ENCODE results near the gene CAMK1D.
"Not testable (repeated sequence)": the region's sequence is repeated elsewhere in the genome, so short reads cannot be mapped to it uniquely, and the experiment has no call there.

CAMK1D gene

DNA sequence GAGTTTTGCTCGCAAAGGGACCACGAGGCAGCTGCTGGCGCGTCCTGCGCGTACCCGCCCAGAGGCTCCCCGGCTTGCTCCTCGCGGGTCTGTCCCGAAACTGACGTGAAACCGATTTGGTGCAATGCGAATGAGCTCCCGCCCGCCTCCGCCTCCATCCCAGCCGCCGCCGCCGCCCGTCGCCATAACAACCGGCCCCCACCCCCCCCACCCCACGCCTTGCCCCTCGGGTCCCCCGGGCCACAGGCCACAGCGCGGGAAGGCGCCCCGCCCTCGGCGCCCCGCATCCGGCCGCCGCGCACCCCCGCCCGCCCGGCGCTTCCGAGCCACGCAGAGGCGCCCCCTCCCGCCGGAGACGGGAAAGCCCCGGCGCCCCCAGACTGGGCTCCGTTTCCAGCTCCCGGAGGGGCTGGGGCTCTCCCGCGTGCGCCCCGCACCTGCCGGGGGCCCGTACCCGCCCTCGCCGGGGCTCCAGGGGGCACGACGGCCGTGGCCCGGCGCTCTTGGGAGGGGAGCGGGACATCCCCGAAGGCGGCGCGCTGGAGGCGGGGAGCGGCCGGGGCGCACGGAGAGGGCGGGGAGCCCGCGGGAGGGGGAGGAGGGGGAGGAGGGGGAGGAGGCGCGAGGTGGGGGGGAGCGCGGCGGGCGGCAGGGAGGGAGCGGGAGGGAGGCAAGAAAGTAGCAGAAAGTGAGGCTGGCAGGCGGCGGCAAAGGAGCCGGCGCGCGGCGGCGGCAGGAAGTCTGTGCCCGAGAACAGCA is at the start of gene CAMK1D:
Gene CAMK1D, plus strand, starts transcription at position 678 of the 759 bp plus-strand sequence.
- peak; percentile 66 to 83 for DNase-seq (ENCODE audit: low read depth in 2 of 2)

DNA sequence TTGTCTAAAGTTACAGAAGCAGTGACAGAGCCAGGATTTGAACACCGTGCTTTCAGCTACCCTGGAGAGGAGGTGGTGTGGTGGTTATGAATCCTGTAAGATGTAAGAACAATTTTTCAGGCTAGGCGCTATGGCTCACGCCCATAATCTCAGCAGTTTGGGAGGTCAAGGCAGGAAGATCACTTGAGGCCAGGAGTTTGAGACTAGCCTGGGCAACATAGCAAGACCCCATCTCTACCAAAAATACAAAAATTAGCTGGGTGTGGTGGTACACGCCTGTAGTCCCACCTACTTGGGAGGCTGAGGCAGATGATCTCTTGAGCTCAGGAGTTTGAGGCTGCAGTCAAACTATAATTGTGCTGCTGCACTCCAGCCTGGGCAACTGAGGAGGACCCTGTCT is 48.3 kb upstream of the CAMK1D start:
- not testable (repeated sequence) for DNase-seq (ENCODE audit: low read depth in 2 of 2)

DNA sequence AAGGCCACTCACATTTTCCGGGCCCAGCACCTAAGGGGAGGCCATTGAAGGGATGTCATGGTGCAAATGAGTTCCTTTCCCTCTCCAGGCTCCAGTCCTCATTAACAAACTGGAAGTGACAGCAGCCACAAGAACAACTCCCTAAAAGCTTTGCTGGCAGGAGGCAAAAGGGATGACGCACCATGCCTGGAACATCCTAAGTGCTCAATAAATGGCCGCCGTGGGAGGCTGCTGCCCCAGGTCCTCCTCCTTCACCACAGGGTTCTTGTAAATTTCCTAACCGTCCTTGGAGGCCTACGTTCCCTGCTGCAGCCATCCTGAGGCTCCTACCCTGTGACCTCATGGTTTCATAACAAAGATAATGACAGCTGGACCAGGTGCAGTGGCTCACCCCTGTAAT is 41.3 kb upstream of the CAMK1D start:
- DNase-seq (ENCODE audit: low read depth in 2 of 2) = no peak

DNA sequence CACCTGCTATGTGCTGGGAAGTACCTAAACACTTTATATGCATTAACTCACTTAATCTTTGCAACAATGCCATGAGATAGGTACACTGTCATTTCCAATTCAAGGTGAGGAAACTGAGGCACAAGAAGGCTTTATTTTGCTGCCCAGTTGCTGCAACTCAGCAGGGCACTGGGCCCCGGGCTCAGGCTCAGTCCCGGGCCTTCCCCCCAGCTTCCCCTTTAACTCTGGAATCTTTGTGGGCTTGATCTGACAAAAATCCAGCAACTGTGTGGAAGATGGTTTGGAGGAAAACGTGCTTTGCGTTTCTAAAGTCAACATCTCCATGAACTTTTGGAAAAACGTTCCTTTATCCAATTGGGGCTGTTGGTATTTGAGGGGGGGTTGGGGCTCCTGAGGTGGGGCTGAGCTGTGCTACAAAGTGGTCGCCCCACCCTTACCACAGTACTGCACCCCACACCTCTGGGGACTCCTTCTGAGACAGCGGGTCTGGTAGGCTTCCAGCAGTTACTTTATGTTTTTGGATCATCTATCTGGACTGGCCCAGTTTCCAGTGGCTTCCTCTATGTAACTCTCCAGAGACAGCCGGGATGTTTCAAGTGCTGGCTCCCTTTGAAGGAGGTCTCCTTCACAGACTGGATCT is 40.5 kb upstream of the CAMK1D start:
- no peak for DNase-seq (ENCODE audit: low read depth in 2 of 2)

DNA sequence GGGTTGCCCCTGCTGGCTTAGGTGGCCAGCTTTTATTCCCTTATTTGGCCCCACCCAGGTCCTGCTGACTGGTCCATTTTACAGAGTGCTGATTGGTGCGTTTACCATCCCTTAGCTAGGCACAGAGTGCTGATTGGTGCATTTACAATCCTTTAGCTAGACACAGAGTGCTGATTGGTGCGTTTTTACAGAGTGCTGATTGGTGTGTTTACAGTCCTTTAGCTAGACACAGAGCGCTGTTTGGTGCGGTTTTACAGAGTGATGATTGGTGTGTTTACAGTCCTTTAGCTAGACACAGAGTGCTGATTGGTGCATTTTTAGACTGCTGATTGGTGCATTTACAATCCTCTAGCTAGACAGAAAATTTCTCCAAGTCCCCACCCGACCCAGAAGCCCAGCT is 39.6 kb upstream of the CAMK1D start:
- DNase-seq (ENCODE audit: low read depth in 2 of 2) = not testable (repeated sequence)

DNA sequence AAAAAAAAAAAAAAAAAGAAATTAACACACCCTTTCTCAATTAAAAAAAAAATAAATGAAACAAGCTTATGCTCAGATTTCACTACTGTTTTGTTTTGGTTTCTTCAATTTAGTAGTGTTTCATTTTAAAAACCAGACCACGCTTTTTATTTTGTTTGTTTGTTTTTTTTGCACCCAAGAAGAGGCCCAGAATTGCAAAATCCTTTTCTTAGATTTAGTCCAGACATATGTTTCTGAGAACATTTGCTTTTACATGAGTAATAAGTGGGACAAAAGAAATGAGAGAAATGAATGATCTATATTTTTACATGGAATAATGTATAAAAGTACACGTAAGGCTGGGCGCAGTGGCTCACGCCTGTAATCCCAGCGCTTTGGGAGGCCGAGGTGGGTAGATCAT is 34.5 kb upstream of the CAMK1D start:
- DNase-seq (ENCODE audit: low read depth in 2 of 2) = no peak

DNA sequence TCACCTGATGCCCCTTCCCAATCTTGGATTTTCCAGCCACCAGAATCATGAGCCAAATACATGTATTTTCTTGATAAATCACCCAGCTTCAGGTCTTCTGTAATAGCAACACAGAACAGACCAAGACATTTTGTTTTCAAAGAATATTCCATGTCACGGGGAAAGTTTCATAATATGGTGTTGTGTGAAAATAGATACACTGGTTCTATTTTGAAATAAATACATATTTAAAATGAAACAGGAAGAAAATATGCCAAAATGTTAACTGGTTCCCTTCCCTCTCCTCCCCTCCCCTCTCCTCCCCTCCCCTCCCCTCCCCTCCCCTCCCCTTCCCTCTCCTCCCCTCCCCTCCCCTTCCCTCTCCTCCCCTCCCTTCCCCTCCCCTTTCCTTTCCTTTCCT is 30.3 kb upstream of the CAMK1D start:
- no peak for DNase-seq (ENCODE audit: low read depth in 2 of 2)

DNA sequence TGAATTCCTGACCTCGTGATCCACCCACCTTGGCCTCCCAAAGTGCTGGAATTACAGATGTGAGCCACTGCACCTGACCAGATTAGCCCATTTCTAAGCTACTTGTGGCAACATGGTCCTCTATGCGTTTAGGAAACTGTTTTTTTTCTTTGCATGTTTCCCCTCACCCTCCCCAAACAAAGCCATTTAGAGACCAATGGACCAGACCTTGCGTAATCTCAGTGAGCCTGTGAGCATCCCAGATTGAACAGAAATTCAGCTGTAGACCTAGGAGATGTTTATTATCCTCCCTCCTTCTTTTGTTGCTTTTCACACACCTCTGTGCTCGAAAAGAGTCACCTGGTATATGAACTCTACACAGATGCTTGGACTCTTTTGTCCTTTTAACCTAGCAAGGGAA is 28.5 kb upstream of the CAMK1D start:
- DNase-seq (ENCODE audit: low read depth in 2 of 2) = no peak

DNA sequence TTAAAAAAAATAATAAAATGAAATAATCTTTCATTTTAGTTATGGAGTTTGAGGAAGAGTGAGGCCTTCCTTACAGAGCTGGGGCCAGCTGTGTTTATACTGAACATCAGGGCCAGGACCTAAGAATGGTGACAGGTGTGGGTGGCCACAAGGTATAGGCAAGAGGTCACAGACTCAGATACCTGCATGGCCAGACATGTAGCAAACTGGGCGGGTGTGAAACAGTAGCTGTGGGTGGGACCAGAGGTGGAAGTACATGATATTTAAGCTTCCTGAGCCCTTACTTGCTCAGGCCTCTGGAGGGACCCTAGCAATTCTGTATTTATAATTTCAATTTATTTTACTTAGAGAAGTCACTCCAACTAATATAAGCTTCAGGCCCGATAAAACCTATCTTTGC is 27.7 kb upstream of the CAMK1D start:
- no peak for DNase-seq (ENCODE audit: low read depth in 2 of 2)

DNA sequence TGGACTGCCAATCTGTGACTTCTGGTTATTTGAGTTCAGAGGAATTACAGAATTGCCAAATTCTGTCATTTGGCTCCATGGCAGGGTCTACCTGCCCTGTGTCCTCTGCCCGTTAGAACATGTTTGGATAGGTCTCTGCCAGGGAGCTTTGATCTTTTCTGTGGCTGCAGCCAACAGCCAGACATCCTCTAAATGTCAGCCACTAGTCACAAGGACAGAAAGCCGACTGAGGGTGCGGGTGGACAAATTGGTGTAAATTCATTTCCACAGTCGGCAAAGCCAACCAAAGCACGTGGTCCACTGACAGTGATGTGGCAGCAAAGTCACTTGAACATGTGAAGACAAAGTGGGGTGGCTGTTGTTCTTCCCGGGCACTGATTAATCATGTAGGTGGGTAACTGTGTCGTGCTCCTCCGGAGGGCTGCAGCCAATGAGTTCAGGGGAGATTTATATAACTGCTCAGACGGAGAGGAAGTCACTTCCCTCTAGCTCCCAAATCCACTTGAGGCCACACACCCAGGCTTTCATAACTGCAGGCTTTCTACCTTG is 26.7 kb upstream of the CAMK1D start:
- no peak for DNase-seq (ENCODE audit: low read depth in 2 of 2)

DNA sequence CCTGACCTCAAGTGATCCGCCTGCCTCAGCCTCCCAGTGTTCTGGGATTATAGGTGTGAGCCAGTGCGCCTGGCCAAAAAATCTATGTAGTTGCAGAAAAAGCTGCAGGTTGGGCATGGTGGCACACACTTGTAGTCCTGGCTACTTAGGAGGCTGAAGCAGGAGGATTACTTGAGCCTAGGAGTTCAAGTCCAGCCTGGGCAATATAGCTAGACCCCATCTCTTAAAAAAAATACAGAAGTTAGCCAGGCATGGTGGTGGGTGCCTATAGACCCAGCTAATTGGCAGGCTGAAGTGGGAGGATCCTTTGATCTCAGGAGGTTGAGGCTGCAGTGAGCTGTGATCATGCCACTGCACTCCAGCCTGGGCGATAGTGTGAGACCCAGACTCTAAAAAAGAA is 24.8 kb upstream of the CAMK1D start:
- no peak for DNase-seq (ENCODE audit: low read depth in 2 of 2)

DNA sequence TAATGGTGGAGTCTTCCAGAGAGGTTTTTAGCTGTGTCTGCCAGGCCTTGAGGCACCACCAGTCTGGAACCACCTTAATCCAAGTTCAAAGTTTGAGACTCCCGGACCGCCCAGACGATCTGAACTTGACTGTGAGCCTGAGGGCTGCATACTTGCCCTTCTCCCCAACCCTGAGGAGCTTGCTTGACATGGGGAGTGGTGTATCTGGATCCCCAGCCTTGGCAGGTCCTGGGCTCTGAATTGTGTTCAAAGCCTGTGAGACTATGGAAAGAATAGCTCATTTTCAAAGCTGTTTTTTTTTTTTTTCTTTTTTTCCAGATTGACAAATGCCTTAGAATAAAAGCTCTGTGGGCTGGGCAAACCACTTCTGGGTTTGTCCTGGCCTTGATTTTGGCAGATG is 22.3 kb upstream of the CAMK1D start:
- DNase-seq (ENCODE audit: low read depth in 2 of 2) = no peak

DNA sequence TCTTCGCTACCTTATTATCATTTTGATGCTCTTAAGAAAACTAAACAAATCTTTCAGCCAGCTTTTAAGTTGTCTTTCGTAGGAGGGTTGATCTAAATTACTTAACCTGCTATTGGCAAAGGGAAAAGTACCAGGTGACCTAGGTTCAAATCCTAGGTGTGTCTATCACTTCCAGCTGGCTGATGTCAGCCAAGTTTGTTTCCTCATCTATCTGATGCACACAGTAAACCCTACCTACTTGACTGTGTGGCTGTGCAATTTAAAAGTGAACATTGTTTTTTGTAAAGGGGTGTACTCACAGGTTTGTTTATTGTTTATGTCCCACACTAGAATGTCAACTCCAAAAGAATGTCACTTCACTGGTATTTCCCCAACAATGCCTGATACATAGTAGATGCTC is 21.9 kb upstream of the CAMK1D start:
- DNase-seq (ENCODE audit: low read depth in 2 of 2) = no peak

DNA sequence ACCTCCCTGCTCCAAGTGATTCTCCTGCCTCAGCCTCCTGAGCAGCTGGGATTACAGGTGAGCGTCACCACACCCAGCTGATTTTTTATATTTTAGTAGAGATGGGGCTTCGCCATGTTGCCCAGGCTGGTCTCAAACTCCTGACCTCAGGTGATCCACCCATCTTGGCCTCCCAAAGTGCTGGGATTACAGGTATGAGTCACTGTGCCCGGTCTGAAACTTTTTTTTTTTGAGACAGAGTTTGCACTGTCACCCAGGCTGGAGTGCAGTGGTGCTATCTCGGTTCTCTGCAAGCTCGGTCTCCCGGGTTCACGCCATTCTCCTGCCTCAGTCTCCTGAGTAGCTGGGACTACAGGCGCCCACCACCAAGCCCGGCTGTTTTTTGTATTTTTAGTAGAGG is 21.0 kb upstream of the CAMK1D start:
- not testable (repeated sequence) for DNase-seq (ENCODE audit: low read depth in 2 of 2)

DNA sequence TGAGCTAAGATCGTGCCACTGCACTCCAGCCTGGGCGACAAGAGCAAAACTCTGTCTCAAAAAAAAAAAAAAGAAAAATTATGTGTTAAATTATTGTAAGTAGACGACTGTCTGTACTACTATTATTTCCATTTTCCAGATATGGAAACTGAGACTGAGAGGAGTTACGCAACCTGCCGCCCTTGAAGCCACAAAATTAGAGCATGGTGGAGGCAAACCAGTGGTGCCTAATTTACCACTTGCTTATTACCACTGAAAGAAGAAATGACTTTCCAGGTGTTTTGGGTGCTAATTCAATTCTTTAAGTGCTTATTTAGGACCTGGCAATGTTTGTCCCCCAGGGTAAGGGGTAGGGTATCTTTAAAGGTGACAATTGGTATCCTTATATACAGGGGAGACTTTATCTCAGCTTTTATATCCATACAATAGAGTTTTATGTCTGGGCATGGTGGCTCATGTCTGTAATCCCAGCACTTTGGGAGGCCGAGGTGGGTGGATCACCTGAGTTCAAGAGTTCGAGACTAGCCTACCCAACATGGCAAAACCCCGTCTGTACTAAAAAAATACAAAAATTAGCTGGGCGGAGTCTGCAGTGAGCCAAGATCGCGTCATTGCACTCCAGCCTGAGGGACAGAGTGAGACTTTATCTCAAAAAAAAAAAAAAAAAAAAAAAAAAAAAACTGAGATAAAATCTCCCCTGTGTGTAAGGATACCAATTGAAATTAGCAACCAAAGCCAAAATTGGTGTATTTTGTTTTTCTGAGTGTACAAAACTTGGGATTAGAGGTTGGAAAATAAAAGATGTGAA is 16.6 kb upstream of the CAMK1D start:
- DNase-seq (ENCODE audit: low read depth in 2 of 2) = no peak

DNA sequence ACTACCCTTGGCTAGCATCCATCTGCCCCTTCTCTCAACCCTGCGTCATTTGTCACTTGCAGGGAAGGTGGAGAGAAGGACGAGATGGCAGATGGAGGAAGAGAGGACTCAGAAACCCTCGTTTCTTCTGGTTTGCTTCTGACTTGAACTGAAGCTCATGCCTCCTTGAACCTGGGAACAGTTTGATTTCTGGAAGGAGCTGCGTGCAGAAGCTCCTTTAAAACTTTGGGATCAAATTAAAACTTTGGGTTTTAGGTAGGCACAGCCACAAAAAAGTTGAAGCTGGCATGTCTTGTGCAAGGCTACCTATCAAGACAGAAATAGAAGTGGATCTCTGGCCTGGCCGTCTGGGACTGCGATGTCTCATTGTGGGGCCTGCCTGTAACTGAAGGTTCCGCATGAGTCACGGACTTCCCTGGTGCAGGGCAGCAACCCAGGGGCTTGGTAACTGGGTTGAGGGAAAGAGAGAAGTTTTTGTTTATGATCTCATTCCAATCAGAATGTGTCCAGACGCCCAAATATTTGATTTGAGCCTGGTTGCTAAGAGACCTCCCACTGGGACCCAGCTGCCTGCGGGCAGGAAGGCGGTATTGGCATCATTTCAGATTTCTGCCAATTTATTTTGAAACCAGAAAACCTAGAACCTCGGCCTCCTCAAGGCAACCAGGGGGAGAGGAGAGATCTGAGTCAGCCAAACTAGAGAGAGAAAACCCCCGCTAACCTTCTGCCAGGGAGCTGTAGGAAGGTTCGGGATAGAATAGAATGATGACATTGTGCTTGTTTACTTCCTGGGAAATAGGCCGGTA is 15.8 kb upstream of the CAMK1D start:
- no peak for DNase-seq (ENCODE audit: low read depth in 2 of 2)

DNA sequence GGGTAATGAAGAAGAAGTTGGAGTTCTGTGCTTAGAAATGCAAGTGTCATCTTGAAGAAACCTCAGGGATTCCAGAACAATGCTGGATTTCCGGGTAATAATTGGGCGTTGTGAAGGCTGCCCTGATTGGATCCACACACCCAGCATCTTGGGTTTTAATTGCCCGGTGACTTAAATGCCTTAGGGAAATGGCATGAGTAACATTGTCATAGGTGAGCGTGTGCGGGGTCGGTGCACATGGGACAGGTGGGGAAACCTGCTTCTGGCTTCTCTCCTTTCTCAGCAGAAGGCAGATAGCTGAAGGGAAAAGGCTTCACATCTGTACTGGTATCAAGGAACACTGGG is 15.2 kb upstream of the CAMK1D start:
- no peak for DNase-seq (ENCODE audit: low read depth in 2 of 2)

DNA sequence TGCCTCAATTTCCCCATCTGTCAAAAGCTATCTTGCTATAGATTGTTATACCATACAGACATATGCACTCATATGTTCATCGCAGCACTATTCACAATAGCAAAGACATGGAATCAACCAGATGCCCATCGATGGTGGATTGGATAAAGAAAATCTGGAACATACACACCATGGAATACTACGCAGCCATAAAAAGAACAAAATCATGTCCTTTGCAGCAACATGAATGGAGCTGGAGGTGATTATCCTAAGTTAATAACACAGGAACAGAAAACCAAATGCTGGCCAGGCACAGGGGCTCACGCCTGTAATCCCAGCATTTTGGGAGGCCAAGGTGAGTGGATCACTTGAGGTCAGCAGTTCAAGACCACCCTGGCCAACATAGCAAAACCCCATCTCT is 14.2 kb upstream of the CAMK1D start:
- not testable (repeated sequence) for DNase-seq (ENCODE audit: low read depth in 2 of 2)

DNA sequence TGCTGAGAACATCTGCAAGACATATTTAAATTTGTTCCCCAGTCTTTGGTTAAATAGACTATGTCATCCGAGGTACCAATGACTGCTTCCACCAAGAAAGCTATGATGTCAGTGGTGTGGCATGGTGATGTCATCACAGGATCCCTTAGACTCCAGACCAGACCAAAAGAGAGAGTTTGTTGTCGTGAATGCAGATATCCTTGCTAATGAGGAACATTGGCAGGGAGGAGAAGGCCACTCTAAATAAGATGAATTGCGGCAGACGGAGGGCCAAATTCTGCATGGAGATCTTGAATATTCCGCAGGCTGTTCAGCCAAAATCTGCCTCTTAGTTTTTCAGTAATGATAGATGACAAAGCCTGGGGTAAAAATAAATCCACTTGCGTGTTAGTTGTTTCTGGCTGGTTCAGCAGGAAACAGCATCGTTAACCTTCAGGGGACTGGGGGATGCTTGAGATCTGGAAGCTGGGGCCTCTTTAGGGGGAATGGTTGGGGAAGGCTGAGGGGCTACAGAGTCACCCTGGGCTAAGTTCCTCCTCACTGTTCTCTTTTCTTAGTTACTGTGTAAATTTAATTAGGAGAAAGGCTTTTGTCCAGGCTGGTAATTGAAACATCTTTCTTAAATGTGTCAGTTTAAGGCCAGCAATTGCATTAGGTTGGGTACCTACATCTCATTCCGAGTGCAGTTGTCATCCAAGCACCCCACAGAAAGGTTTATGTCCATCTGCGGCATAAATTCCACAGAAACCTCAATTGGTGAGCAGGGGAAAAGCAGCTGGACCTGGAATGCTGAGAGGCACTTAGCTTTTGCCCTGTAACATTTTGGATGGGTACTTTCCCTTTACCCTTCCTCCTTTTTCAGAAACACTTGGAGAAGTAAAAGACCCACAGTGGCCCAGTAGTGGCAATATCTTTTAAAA is 11.6 kb upstream of the CAMK1D start:
- no peak for DNase-seq (ENCODE audit: low read depth in 2 of 2)

DNA sequence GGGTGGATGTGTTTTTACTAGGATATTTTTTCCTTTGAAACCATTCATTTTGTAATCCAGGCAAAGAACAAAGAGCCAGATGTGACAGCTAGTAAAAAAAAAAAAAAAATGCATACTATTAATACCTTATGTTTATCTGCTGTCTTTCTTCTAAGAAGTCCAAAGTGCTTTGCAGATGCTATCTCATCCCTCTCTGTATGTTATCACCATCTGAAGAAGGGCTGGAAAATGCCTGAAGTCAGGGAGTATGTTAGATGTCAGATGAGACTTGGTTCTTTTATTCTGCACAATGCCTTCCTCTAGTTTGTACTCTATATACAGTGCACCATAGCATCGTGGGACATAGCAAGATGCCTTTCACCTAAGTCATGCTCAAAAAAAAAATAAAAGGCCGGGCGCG is 10.4 kb upstream of the CAMK1D start:
- DNase-seq (ENCODE audit: low read depth in 2 of 2) = no peak

DNA sequence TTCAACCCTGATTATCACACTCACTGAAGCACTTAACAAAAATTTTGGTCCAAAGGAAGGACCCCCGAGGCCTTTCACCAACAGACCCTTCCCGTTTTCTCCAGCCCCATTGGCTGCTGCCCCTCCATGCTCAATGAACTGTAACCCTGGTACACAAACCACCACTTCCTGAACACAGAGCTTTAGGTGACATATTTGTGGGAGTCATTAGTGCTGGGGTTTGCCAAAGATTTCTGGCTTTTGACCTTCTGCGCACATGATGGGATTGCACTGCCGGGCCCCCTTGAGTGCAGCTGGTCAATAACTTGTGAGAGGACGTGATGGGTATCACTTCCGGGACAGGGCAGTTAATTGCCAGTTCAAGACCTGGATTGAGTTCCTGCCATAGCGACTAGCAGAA is 9.0 kb upstream of the CAMK1D start:
- no peak for DNase-seq (ENCODE audit: low read depth in 2 of 2)
